ENCODE data around the gene GOLGA6B. TPM values are rescaled to one million over a fixed set of nuclear protein-coding genes. Genes with fewer than 3 reads are reported as not detected.

The GOLGA6B gene
- total and polyA plus RNA-seq, 2 of the 4 experiments (the other 2 are of a cell fraction), result not detected

- Histone ChIP-seq H3K18ac (ENCODE audit: low read depth, low read length) (no peak overlapping the region), H4K91ac (ENCODE audit: insufficient read depth, low read depth, low read length) (no peak overlapping the region), H3K79me1 (ENCODE audit: low read depth in 1 of 2, low read length in 2 of 2) (no peaks in the 10 kb centered on the region), H4K8ac (ENCODE audit: low read depth in 2 of 2, low read length in 2 of 2) (no peak overlapping the region), H3K27me3 (ENCODE audit: control insufficient read depth, insufficient read depth, low read length) (no peaks in the 10 kb centered on the region), H3K4ac (ENCODE audit: low read depth, low read length) (no peak overlapping the region), H2AK9ac (replicated peaks; ENCODE audit: low read depth, low read length, poor library complexity) (no peak overlapping the region), H3K4me1 (ENCODE audit: control insufficient read depth, insufficient read depth, low read length) (no peaks in the 10 kb centered on the region), H3K56ac (ENCODE audit: extremely low read depth, insufficient read depth, low read length) (no peak overlapping the region), H3K9me1 (ENCODE audit: insufficient read depth, low read length) (no peaks in the 10 kb centered on the region), H2BK120ac (ENCODE audit: low read depth, low read length) (no peak overlapping the region), H2BK5ac (ENCODE audit: low read depth, low read length, poor library complexity, severe bottlenecking) (no peak overlapping the region), H3K14ac (replicated peaks; ENCODE audit: low read depth, low read length) (no peak overlapping the region), H2AK5ac (ENCODE audit: low read depth, low read length) (no peak overlapping the region), H2BK15ac (ENCODE audit: low read depth, low read length) (no peak overlapping the region), H3K23ac (ENCODE audit: low read depth, low read length) (no peak overlapping the region), H3K4me3 (ENCODE audit: insufficient read depth, low read depth, low read length) (no peak overlapping the region), H3K36me3 (ENCODE audit: control insufficient read depth, insufficient read depth, low read length) (no peaks in the 10 kb centered on the region), H3K4me2 (ENCODE audit: low read depth, low read length) (no peak overlapping the region), H2AFZ (replicated peaks; ENCODE audit: low read length, poor library complexity) (no peak overlapping the region), H3K9me3 (ENCODE audit: control insufficient read depth, insufficient read depth, low read length) (no peaks in the 10 kb centered on the region), H2BK20ac (ENCODE audit: low read depth, low read length) (no peak overlapping the region), H4K5ac (ENCODE audit: low read depth, low read length) (no peak overlapping the region), H4K20me1 (ENCODE audit: insufficient read depth, low read length) (no peaks in the 10 kb centered on the region), H3K9ac (ENCODE audit: low read depth, low read length) (no peak overlapping the region), H3K27ac (ENCODE audit: insufficient read depth, low read length) (no peak overlapping the region)
- DNase-seq (no peak), ATAC-seq (ENCODE audit: low read depth) (no peak)
- 100% methylated on average over 1 of the region's 9 CpGs; no CpG with 5 or more reads in 1 of the 2 experiments for WGBS, 2 experiments (ENCODE audit: extremely low coverage in 2 of 2, insufficient read length in 1 of 2)
- in situ Hi-C loops (cut with MboI; ENCODE audit: low sequenced_read_pairs) (no loop called here), dilution Hi-C loops (cut with HindIII; ENCODE audit: low sequenced_read_pairs, unreplicated experiment) (no loop called here), intact Hi-C loops (cut with micrococcal nuclease) (no loop called here)
- ChIA-PET POLR2A (ENCODE audit: unreplicated experiment) (no interaction called here), CTCF (no interaction called here)
- TF ChIP-seq NFE2L2 (IDR thresholded peaks at IDR 0.05; ENCODE audit: low read depth, low read length), result no peak
- TF ChIP-seq POLR2A (IDR thresholded peaks at IDR 0.05; ENCODE audit: low read depth, low read length), result no peak
- TF ChIP-seq SMC3 (IDR thresholded peaks at IDR 0.05; ENCODE audit: low read depth, low read length), result no peak
- no TSS peak for BruUV-seq (replicated peaks)
Observed at GRCh38 chr15:72700076-72700475, 45.6 kb downstream of the GOLGA6B start.

Data from IMR-90 (cell line).